ENCODE measurements around the gene RTP5.

The RTP5 gene

GRCh38 chr2:241891315-241891987, 21.9 kb downstream of the RTP5 start:
- TF ChIP-seq CTCF (IDR thresholded peaks at IDR 0.05; ENCODE audit: low read depth, low read length, poor library complexity, severe bottlenecking) (no peak), EZH2phosphoT487 (IDR thresholded peaks at IDR 0.05; ENCODE audit: borderline replicate concordance, low read length) (no peak)
- no peak overlapping the region for H3K4me2 ChIP-seq (ENCODE audit: low read length)
- H3K4me3 ChIP-seq (ENCODE audit: low read length), result no peak overlapping the region
- H3K9me3 ChIP-seq (ENCODE audit: control insufficient read depth, insufficient read depth, low read length), result peaks cover 2% of the 10 kb centered on the region; the same call in 1 of the 2 replicates
- H3K9me2 ChIP-seq (replicated peaks; ENCODE audit: control insufficient read depth, low read length), result no peaks in the 10 kb centered on the region
- no peaks in the 10 kb centered on the region for H3K36me3 ChIP-seq (ENCODE audit: control insufficient read depth, low read length)
- H3K4me1 ChIP-seq (ENCODE audit: control insufficient read depth, low read length), result peaks cover 12% of the 10 kb centered on the region
- peaks cover 7% of the 10 kb centered on the region for H3F3A ChIP-seq (ENCODE audit: control insufficient read depth, insufficient read depth)
- no peak overlapping the region for H3K27ac ChIP-seq (ENCODE audit: low read depth, low read length)
- H3K79me2 ChIP-seq (ENCODE audit: control insufficient read depth, low read length), result no peaks in the 10 kb centered on the region
- no peaks in the 10 kb centered on the region for H3K27me3 ChIP-seq (ENCODE audit: control insufficient read depth, low read length)
- no peaks in the 10 kb centered on the region for H4K20me1 ChIP-seq (ENCODE audit: control insufficient read depth, insufficient read depth, low read depth, low read length)

- H3K4me1 ChIP-seq (ENCODE audit: control insufficient read depth, low read length), result peaks cover 8% of the 10 kb centered on the region
- H3F3A ChIP-seq (ENCODE audit: control insufficient read depth, insufficient read depth), result peaks cover 7% of the 10 kb centered on the region
- H3K4me3 ChIP-seq (ENCODE audit: low read length), result no peak overlapping the region
- no peaks in the 10 kb centered on the region for H4K20me1 ChIP-seq (ENCODE audit: control insufficient read depth, insufficient read depth, low read depth, low read length)
- peaks cover 2% of the 10 kb centered on the region; the same call in 1 of the 2 replicates for H3K9me3 ChIP-seq (ENCODE audit: control insufficient read depth, insufficient read depth, low read length)
- H3K27me3 ChIP-seq (ENCODE audit: control insufficient read depth, low read length), result no peaks in the 10 kb centered on the region
- H3K4me2 ChIP-seq (ENCODE audit: low read length), result no peak overlapping the region
- H3K9me2 ChIP-seq (replicated peaks; ENCODE audit: control insufficient read depth, low read length), result no peaks in the 10 kb centered on the region
- H3K36me3 ChIP-seq (ENCODE audit: control insufficient read depth, low read length), result no peaks in the 10 kb centered on the region
- no peak for TF ChIP-seq CTCF (IDR thresholded peaks at IDR 0.05; ENCODE audit: low read depth, low read length, poor library complexity, severe bottlenecking)
- no peak for TF ChIP-seq EZH2phosphoT487 (IDR thresholded peaks at IDR 0.05; ENCODE audit: borderline replicate concordance, low read length)
- H3K79me2 ChIP-seq (ENCODE audit: control insufficient read depth, low read length), result no peaks in the 10 kb centered on the region
- no peak overlapping the region for H3K27ac ChIP-seq (ENCODE audit: low read depth, low read length)
Observed at GRCh38 chr2:241891988-241892298, 22.4 kb downstream of the RTP5 start.

- Histone ChIP-seq H3K9me3 (ENCODE audit: control insufficient read depth, insufficient read depth, low read length) (peaks cover 2% of the 10 kb centered on the region; the same call in 1 of the 2 replicates), H3K4me1 (ENCODE audit: control insufficient read depth, low read length) (peaks cover 8% of the 10 kb centered on the region), H3K79me2 (ENCODE audit: control insufficient read depth, low read length) (no peaks in the 10 kb centered on the region), H3K36me3 (ENCODE audit: control insufficient read depth, low read length) (no peaks in the 10 kb centered on the region), H3F3A (ENCODE audit: control insufficient read depth, insufficient read depth) (peaks cover 7% of the 10 kb centered on the region), H3K27ac (ENCODE audit: low read depth, low read length) (no peak overlapping the region), H3K4me3 (ENCODE audit: low read length) (no peak overlapping the region), H3K27me3 (ENCODE audit: control insufficient read depth, low read length) (no peaks in the 10 kb centered on the region), H3K4me2 (ENCODE audit: low read length) (no peak overlapping the region), H3K9me2 (replicated peaks; ENCODE audit: control insufficient read depth, low read length) (no peaks in the 10 kb centered on the region), H4K20me1 (ENCODE audit: control insufficient read depth, insufficient read depth, low read depth, low read length) (no peaks in the 10 kb centered on the region)
- TF ChIP-seq CTCF (IDR thresholded peaks at IDR 0.05; ENCODE audit: low read depth, low read length, poor library complexity, severe bottlenecking), result no peak
- no peak for TF ChIP-seq EZH2phosphoT487 (IDR thresholded peaks at IDR 0.05; ENCODE audit: borderline replicate concordance, low read length)
Observed at GRCh38 chr2:241892299-241893137, 23.0 kb downstream of the RTP5 start.
